GM21528 (cell line): ENCODE data around the gene TAF11L8.
"Not testable (repeated sequence)": the region's sequence is repeated elsewhere in the genome, so short reads cannot be mapped to it uniquely, and the experiment has no call there.

Experiments used
- ATAC-seq: cut with Tn5 transposase; IDR thresholded peaks from one replicate; pipeline ENCODE4 v1.9.1; 2021; ENCODE audit warnings: mild to moderate bottlenecking, moderate library complexity; ENCODE audit not compliant: unreplicated experiment, low FRiP score

TAF11L8 gene

DNA sequence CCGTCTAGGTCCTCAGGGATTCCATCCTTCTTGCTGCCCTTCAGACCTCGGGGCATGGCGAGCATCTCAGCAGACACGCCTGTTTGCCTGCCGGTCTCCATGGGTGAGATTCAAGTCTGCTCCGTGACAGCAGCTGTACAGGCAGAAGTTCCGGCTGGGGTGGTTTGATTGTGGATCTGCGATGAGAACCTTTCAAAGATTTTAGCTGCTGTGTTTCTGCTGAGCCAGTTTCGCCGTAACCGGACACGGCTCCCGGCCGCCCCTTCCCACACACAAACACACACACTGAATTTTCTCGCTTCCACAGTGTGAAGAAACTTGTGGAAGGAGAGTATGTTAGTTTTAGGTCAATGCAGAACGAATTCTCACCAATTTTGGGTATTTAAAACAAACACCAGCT, at the start of gene TAF11L8:
TSS of gene TAF11L8 (minus strand) at position 101 of the 400 bp plus-strand sequence.
- not testable (repeated sequence) for ATAC-seq

DNA sequence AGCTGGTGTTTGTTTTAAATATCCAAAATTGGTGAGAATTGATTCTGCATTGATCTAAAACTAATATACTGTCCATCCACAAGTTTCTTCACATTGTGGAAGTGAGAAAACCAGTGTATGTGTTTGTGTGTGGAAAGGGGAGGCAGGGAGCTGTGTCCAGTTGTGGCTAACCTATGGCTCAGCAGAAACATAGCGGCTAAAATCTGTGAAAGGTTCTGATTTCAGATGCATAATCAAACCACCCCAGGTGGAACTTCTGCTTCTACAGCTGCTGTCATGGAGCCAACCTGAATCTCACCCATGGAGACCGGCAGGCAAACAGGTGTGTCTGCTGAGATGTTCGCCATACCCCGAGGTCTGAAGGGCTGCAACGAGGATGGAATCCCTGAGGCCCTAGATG, 43.4 kb upstream of the TAF11L8 start, which contains the start of gene TAF11L14:
TSS of gene TAF11L14 (plus strand) at position 301 of the 400 bp plus-strand sequence.
- ATAC-seq = no peak

DNA sequence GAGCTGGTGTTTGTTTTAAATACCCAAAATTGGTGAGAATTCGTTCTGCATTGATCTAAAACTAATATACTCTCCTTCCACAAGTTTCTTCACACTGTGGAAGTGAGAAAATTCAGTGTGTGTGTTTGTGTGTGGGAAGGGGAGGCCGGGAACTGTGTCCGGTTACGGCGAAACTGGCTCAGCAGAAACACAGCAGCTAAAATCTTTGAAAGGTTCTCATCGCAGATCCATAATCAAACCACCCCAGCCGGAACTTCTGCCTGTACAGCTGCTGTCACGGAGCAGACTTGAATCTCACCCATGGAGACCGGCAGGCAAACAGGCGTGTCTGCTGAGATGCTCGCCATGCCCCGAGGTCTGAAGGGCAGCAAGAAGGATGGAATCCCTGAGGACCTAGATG, 41.0 kb upstream of the TAF11L8 start, which contains the start of gene TAF11L13:
TSS of gene TAF11L13 (plus strand) at position 301 of the 400 bp plus-strand sequence.
- ATAC-seq = not testable (repeated sequence)

GRCh38 chr5:17625686-17626085, 34.9 kb upstream of the TAF11L8 start:
- ATAC-seq = no peak

DNA sequence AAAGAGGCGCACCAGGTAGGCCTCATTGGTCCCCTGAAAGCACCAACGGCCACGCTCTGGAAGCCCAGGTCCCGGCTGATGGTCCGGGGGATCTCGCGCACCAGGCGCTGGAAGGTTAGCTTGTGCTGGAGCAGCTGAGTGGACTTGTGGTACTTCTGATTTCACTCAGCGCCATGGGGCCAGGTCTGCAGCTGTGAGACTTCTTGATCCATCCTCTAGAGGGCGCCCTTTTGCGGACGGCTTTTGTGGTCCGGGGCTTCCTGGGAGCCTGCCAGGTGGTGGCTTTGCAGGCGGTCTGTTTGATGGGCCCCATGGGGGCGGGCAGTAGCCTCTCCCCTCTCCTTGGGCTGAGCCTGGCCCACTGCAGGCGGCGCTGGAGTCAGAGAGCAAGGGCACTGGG, 29.9 kb upstream of the TAF11L8 start:
- no peak for ATAC-seq

- ATAC-seq = no peak
Observed at GRCh38 chr5:17619354-17619753, 28.6 kb upstream of the TAF11L8 start.

DNA sequence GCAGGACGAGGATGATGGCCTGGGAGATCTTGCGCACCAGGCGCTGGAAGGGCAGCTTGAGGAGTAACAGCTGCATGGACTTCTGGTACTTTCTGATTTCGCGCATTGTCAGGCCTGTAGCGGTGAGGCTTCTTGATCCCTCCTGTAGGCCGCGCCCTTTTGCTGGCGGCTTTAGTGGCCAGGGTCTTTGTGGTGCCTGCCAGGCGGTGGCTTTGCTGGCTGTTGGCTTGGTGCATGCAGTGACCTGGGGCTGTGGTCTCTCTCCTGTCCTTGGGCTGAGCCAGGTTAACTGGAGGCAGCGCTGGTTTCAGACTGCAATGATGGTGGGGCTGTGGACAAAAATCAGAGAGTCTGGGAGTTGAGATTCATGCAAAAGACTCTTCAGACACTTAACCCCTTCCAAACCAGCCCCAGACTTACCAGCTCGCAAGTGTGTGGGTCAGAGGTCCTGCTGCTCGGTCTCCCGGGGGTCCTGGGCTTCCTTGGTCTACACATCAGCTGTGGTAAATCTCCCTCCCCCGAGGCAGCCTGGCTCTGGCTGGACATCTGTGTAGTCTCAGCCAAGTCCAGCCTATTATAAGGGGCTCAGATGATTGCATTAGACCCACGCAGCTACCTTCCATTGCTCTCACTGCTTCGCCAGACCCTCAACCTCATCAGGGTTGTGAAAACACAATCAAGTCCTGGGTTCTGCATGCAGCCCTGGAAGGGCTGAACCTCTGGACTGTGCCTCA, 24.3 kb upstream of the TAF11L8 start:
- ATAC-seq = no peak

DNA sequence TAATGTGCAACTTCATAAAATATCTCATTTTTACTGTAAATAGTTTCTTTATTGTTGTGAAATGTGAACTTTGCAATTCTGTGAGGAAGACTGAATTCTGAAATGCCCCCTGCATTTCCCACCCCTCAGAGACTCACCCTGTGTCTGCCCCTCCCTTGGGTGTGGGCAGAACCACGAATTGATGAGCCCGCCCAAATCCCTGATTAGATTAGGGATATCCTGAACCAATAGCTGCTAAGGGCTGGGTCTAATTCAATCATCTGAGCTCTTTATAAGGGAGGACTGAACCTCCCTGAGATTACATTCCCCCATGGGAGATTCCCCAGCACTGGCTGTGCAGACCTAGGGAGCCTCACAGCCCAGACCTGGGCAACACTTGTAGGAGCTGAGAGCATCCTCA, 19.3 kb upstream of the TAF11L8 start, which contains the start of gene TAF11L12:
TSS of gene TAF11L12 (plus strand) at position 301 of the 400 bp plus-strand sequence.
- not testable (repeated sequence) for ATAC-seq

- not testable (repeated sequence) for ATAC-seq
Observed at GRCh38 chr5:17607461-17607860, 16.7 kb upstream of the TAF11L8 start.

- no peak for ATAC-seq
Observed at GRCh38 chr5:17604951-17605350, 14.2 kb upstream of the TAF11L8 start.

DNA sequence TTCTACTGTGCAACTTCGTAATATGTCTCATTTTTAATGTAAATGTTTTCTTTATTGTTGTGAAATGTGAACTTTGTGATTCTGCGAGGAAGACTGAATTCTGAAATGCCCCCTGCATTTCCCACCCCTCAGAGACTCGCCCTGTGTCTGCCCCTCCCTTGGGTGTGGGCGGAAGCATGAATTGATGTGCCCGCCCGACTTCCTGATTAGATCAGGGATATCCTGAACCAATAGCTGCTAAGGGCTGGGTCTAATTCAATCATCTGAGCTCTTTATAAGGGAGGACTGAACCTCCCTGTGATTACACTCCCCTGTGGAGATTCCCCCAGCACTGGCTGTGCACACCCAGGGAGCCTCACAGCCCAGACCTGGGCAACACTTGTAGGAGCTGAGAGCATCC, 13.1 kb upstream of the TAF11L8 start, which contains the start of gene TAF11L11:
TSS of gene TAF11L11 (plus strand) at position 304 of the 400 bp plus-strand sequence.
- ATAC-seq = not testable (repeated sequence)

DNA sequence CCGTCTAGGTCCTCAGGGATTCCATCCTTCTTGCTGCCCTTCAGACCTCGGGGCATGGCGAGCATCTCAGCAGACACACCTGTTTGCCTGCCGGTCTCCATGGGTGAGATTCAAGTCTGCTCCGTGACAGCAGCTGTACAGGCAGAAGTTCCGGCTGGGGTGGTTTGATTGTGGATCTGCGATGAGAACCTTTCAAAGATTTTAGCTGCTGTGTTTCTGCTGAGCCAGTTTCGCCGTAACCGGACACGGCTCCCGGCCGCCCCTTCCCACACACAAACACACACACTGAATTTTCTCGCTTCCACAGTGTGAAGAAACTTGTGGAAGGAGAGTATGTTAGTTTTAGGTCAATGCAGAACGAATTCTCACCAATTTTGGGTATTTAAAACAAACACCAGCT, 7.0 kb upstream of the TAF11L8 start, which contains the start of gene TAF11L10:
TSS of gene TAF11L10 (minus strand) at position 101 of the 400 bp plus-strand sequence.
- ATAC-seq = not testable (repeated sequence)

GRCh38 chr5:17594255-17594654, 3.5 kb upstream of the TAF11L8 start, which contains the start of gene TAF11L9:
Gene TAF11L9, minus strand, starts transcription at chr5:17594394.
- ATAC-seq = not testable (repeated sequence)

GRCh38 chr5:17585658-17586057, 5.1 kb downstream of the TAF11L8 start, which contains the start of gene TAF11L7:
Gene TAF11L7, minus strand, starts transcription at chr5:17585758.
- not testable (repeated sequence) for ATAC-seq
